Neural progenitor cell (in vitro differentiated cells): ENCODE data around the gene CENPB.

ENCODE experiments used
- CTCF ChIP-seq: fragments of 200-600 bp; sonication (generic); IDR thresholded peaks from 2 replicates; pipeline ENCODE4 v1.5.1; 2017; ENCODE audit warnings: antibody characterized with exemption, mild to moderate bottlenecking
- EZH2 ChIP-seq: fragments of 200-600 bp; sonication (generic); IDR thresholded peaks from 2 replicates; pipeline ENCODE4 v1.6.1; 2017; ENCODE audit warnings: antibody characterized with exemption, mild to moderate bottlenecking, moderate library complexity
- EZH2phosphoT487 ChIP-seq: fragments of 200-600 bp; sonication (generic); IDR thresholded peaks from 2 replicates; pipeline ENCODE4 v1.6.1; 2017; ENCODE audit warnings: antibody characterized with exemption

GRCh38 chr20:3820048-3820900 lies 33.7 kb upstream of the CENPB start, which contains the start of gene AP5S1:
- TF ChIP-seq CTCF (peak; percentile 99), EZH2 (peak; percentile 40), EZH2phosphoT487 (no peak)
